ENCODE results near the gene GLOD4. TPM values are rescaled to one million over a fixed set of nuclear protein-coding genes. Genes with fewer than 3 reads are reported as not detected.

The GLOD4 gene
- total RNA-seq, 3 donors from 2014 or later = 63.7 to 71.9 (median 69.7) TPM

DNA sequence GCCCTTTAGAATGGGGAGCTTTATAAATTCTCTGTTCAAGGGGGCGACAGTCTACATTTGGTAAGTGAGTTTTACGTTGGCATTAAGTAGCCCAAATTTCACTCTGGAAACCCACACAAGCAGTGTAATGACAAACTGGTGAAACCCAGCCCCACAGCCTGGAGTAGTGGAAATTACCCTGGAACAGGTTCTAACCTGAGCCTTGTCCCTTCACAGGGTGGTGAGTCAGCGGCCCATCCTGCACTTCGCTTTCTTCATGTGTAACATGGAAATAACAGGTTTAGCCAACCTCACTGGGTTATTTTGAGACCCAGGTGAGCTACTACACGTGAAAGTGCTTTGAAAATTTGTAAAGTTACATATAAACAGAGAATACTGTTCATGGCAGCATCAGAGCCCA, 53.2 kb downstream of the GLOD4 start:
- Mint-ChIP-seq H3K36me3 (ENCODE audit: insufficient read depth) (no peaks in the 10 kb centered on the region), H3K4me3 (no peak overlapping the region), H3K9me3 (no peaks in the 10 kb centered on the region), H3K27me3 (ENCODE audit: low read depth) (peaks cover 12% of the 10 kb centered on the region), H3K4me1 (ENCODE audit: low read depth) (peaks cover 11% of the 10 kb centered on the region)
- ATAC-seq (no peak), DNase-seq (no peak)

DNA sequence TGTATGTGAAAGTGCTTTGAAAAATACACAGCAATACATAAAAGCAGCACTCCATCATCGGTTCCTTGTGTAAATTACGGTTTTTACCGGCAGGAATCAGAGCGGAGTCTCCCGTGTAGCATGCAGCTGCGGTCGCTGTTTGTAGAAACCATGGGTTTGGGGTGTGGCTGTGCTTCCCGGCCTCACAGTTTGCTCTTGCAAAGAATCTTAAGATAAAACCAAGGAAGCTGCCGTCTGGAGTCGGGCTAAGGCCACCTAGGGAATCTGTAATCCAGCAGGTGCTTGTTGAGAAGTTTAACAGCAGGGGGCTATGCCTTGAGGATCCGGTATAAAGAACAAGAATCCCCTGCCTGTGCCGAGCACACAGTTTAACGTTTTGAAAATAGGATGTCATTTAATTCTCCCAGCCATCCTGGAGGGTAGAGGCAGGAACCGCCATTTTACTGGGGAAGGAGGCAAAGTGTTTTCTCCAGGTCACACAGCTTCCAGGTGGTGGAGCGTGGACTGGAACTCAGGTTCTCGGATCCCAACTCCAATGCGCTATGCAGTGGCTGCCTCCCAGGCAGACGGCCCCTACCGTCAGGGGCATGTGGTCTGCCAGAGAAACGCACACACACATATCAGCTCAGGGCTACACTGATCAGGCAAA, 55.7 kb downstream of the GLOD4 start:
- Mint-ChIP-seq H3K36me3 (ENCODE audit: insufficient read depth) (no peaks in the 10 kb centered on the region), H3K9me3 (no peaks in the 10 kb centered on the region), H3K27me3 (ENCODE audit: low read depth) (peaks cover 12% of the 10 kb centered on the region), H3K4me3 (no peak overlapping the region), H3K4me1 (ENCODE audit: low read depth) (peaks cover 3% of the 10 kb centered on the region)
- no peak for ATAC-seq
- DNase-seq = no peak

DNA sequence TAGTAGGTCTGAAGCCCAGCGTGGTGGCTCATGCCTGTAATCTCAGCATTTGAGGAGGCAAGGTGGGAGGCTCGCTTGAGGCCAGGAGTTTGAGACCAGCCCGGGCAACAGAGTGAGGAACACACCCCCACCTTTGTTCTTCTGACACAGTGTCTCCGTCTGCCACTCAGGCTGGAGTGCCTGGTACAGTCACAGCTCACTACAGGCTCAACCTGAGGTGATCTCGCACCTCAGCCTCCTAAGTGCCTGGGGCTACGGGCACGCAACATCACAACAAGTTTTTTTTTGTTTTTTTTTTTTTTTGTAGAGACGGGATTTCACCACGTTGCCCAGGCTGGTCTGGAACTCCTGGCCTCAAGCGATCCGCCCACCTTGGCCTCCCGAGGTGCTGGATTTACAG, 56.3 kb downstream of the GLOD4 start:
- peaks cover 9% of the 10 kb centered on the region for H3K27me3 Mint-ChIP-seq (ENCODE audit: low read depth)
- peaks cover under 1% of the 10 kb centered on the region for H3K4me1 Mint-ChIP-seq (ENCODE audit: low read depth)
- no peak overlapping the region for H3K4me3 Mint-ChIP-seq
- ATAC-seq (no peak), DNase-seq (no peak)
- no peaks in the 10 kb centered on the region for H3K36me3 Mint-ChIP-seq (ENCODE audit: insufficient read depth)
- H3K9me3 Mint-ChIP-seq = no peaks in the 10 kb centered on the region

- no peak for ATAC-seq
Measured at GRCh38 chr17:725084-725483, 57.0 kb downstream of the GLOD4 start.

GRCh38 chr17:721540-721937, 60.5 kb downstream of the GLOD4 start:
- H3K9me3 Mint-ChIP-seq = no peaks in the 10 kb centered on the region
- H3K4me1 Mint-ChIP-seq (ENCODE audit: low read depth) = peaks cover 3% of the 10 kb centered on the region
- ATAC-seq (no peak), DNase-seq (no peak)
- no peak overlapping the region for H3K4me3 Mint-ChIP-seq
- peaks cover under 1% of the 10 kb centered on the region for H3K27me3 Mint-ChIP-seq (ENCODE audit: low read depth)
- H3K36me3 Mint-ChIP-seq (ENCODE audit: insufficient read depth) = no peaks in the 10 kb centered on the region

More at GRCh38 chr17:725084-725483, 57.0 kb downstream of the GLOD4 start:
- no peaks in the 10 kb centered on the region for H3K4me1 Mint-ChIP-seq (ENCODE audit: low read depth)
- peaks cover 5% of the 10 kb centered on the region for H3K27me3 Mint-ChIP-seq (ENCODE audit: low read depth)
- H3K4me3 Mint-ChIP-seq = no peak overlapping the region
- DNase-seq = no peak
- no peaks in the 10 kb centered on the region for H3K9me3 Mint-ChIP-seq
- H3K36me3 Mint-ChIP-seq (ENCODE audit: insufficient read depth) = no peaks in the 10 kb centered on the region

DNA sequence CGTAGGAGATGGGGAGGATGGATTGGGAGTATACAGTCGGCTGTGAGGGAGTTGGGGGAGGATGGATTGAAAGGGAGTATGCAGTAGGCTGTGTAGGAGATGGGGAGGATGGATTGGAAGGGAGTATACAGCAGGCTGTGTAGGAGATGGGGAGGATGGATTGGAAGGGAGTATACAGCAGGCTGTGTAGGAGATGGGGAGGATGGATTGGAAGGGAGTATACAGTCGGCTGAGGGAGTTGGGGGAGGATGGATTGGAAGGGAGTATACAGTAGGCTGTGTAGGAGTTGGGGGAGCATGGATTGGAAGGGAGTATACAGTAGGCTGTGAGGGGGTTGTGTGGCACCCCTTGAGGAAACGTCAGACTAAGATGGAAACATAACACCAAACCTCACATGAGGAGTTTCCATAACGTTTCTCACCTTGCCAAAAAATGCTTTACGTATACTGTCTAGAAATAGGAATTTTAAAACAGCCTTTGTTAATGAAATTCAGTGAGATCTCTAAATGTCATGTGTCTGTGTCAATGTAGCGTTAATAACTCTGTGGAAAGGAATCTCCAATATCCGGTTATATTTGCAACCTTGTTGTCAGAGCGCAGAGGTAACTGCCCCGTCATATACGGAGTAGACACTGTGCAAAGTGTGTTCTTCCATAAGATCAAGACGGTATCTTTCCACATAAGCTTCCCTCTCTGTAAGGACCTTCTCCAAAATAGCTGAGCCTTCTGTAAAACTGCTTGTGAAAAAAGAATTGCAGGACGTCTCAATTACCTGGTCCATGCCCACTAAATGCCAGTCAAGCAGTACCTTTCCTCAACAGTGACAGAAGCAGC, 61.2 kb downstream of the GLOD4 start:
- Mint-ChIP-seq H3K4me3 (no peak overlapping the region), H3K27me3 (ENCODE audit: low read depth) (no peaks in the 10 kb centered on the region), H3K4me1 (ENCODE audit: low read depth) (peaks cover 3% of the 10 kb centered on the region), H3K36me3 (ENCODE audit: insufficient read depth) (no peaks in the 10 kb centered on the region), H3K9me3 (no peaks in the 10 kb centered on the region)
- ATAC-seq (no peak), DNase-seq (no peak)

DNA sequence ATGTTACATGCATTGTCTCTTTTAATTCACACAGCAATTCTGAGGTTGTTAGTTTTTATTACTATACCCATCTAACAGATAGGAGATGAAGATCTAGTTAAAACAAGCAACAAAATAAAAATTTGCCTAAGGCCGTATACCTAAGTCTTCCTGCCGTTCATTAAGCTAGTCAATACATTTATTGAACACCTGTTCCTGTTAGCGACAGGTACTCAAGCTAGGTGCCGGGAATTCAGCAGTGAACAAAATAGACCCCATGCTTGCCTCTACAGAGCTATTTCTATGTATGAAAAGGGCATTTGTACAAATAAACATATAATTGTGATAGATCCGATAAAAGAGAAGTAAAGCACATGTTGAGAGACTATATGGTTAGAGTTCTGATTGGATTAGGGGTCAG, 64.0 kb downstream of the GLOD4 start:
- Mint-ChIP-seq H3K4me1 (ENCODE audit: low read depth) (peaks cover 17% of the 10 kb centered on the region), H3K9me3 (no peaks in the 10 kb centered on the region), H3K36me3 (ENCODE audit: insufficient read depth) (peaks cover 3% of the 10 kb centered on the region), H3K27me3 (ENCODE audit: low read depth) (no peaks in the 10 kb centered on the region), H3K4me3 (no peak overlapping the region)
- ATAC-seq = no peak
- no peak for DNase-seq

Other genes with a start within 250 kb of the GLOD4 start
- 10 to 100 TPM; 65.3 to 72.2 (median 71.4) TPM for gene VPS53, start 67.4 kb downstream of the GLOD4 start, total RNA-seq
- gene TLCD3A, start 49.7 kb downstream of the GLOD4 start, total RNA-seq = 10 to 100 TPM in 1 of 3 donors, 1 to 10 TPM in 2; 7.0 to 11.5 (median 7.6) TPM
- 10 to 100 TPM; 71.6 to 86.8 (median 79.5) TPM for gene GEMIN4, start 30.0 kb downstream of the GLOD4 start, total RNA-seq
- gene MRM3, start 73 bp upstream of the GLOD4 start, total RNA-seq = 10 to 100 TPM; 42.3 to 46.9 (median 44.4) TPM
- under 1 TPM; 0.18 to 0.49 (median 0.18) TPM for gene NXN, start 197.5 kb upstream of the GLOD4 start, total RNA-seq
- gene TIMM22, start 214.8 kb upstream of the GLOD4 start, total RNA-seq = 10 to 100 TPM; 21.6 to 22.5 (median 22.1) TPM